Epithelial cell of esophagus (primary cell): ENCODE measurements around the gene FSTL4.
A peak's percentile ranks its signal among the peaks of the same experiment; 100 is the strongest.
"Not testable (repeated sequence)": the region's sequence is repeated elsewhere in the genome, so short reads cannot be mapped to it uniquely, and the experiment has no call there.

Source experiments
- DNase-seq: peaks from one replicate; pipeline ENCODE4 v3.0.0; 2010; ENCODE audit warnings: low read depth
- H3K4me3 ChIP-seq: 2 replicates; pipeline ENCODE4 v1.5.1; 2011; ENCODE audit warnings: mild to moderate bottlenecking, low read length, control low read depth
- TF ChIP-seq, protein P1 (sequence below): IDR thresholded peaks from 2 replicates; pipeline ENCODE4 v1.5.1; 2011; ENCODE audit warnings: low read depth, mild to moderate bottlenecking, low read length, control low read depth, inconsistent platforms; ENCODE audit not compliant: insufficient read depth; ENCODE audit errors: missing control alignments

The FSTL4 gene

DNA sequence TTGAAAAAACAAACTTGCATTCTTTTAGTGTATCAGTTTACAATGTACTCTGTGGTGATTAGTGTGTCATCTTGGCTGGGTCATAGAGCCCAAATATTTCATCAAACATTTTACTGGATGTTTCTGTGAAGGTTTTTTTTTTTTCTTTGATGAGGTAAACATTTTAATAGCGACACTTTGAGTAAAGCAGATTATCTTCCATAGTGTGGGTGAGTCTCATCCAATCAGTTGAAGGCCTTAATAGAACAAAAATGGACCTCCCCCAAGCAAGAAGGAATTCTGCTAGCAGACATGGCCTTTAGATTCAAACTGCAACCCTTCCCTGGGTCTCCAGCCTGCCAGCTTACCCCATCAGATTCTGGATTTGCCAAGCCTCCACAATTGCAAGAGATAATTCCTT, 72.5 kb downstream of the FSTL4 start:
- TF ChIP-seq, protein P1, sequence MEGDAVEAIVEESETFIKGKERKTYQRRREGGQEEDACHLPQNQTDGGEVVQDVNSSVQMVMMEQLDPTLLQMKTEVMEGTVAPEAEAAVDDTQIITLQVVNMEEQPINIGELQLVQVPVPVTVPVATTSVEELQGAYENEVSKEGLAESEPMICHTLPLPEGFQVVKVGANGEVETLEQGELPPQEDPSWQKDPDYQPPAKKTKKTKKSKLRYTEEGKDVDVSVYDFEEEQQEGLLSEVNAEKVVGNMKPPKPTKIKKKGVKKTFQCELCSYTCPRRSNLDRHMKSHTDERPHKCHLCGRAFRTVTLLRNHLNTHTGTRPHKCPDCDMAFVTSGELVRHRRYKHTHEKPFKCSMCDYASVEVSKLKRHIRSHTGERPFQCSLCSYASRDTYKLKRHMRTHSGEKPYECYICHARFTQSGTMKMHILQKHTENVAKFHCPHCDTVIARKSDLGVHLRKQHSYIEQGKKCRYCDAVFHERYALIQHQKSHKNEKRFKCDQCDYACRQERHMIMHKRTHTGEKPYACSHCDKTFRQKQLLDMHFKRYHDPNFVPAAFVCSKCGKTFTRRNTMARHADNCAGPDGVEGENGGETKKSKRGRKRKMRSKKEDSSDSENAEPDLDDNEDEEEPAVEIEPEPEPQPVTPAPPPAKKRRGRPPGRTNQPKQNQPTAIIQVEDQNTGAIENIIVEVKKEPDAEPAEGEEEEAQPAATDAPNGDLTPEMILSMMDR, result no peak
- no peak for DNase-seq
- H3K4me3 ChIP-seq, result no peak overlapping the region

DNA sequence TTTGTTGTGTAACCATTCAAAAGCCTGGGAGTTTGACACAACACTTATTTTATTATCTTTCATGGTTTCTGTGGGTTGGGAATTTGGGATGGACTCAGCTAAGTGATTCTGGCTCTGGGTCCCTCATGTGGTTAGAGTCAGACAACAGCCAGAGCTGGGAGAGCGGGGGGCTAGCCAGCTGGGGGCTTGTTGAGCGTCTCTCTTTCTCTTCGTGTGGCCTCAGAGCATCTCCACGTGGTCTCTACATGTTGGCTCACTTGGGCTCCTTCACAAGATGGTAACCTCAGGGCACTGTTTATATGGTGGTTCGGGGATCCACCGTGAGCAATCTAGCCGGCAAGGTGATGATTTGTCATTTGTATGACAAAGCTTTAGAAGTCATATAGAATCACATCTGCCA, 73.6 kb downstream of the FSTL4 start:
- H3K4me3 ChIP-seq, result no peak overlapping the region
- TF ChIP-seq, protein P1, result no peak
- no peak for DNase-seq

DNA sequence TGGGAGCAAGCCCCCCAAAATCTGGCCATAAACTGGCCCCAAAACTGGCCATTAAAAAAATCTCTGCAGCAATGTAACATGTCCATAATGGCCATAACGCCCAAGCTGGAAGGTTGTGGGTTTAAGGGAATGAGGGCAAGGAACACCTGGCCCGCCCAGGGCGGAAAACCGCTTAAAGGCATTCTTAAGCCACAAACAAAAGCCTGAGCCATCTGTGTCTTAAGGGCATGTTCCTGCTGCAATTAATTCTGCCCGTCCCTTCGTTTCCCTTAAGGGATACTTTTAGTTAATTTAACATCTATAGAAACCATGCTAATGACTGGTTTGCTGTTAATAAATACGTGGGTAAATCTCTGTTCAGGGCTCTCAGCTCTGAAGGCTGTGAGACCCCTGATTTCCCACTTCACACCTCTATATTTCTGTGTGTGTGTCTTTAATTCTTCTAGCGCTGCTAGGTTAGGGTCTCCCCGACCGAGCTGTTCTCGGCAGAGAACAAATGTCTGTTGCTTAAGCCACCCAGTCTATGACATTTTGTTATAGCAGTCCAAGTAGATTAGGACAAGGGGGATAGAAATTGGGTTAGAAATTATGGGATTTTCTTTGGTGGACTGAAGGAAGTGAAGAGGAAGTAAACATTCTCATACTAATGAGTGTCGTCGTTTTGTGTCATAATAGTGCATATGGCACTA, 77.0 kb downstream of the FSTL4 start:
- not testable (repeated sequence) for DNase-seq, H3K4me3 ChIP-seq

DNA sequence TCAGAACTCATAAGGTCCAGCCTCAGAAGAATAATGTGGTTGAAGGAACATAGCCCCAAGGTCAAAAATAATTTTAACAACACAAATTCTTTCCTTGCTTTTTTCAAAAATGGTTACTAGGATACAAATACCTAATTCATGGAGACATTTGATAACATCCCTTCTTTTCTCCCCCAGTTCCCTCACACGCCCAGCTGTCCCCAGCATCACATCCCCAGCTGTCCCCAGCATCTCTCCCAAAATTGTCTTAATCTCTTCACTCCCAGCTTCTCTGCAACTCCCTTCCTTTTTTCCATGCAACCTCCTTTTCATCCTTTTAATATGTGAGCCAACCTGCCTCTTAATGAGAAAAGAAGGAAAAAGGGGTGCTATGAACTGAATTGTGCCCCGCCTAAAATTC, 77.8 kb downstream of the FSTL4 start:
- TF ChIP-seq, protein P1, result no peak
- no peak for DNase-seq
- no peak overlapping the region for H3K4me3 ChIP-seq

DNA sequence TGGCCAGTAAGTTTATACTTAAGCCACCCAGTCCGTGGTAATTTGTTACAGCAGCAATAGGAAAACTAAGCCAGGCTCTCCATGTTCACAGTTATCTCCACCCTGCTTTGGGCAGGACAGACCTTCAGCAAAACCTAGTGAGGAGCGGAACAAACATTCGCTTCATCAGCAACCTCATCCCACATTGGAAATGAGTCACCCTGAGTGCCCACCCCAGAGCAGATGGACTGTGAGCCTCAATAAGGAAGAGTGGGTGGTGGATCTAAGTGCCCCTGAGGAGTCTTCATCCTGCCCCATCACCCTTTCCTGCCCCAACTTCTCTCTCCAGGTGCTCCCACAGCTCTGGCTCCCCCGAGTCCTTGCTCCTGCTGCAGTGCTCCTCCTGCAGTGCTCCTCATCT, 78.8 kb downstream of the FSTL4 start:
- TF ChIP-seq, protein P1, result no peak
- DNase-seq, result no peak
- H3K4me3 ChIP-seq, result no peak overlapping the region

DNA sequence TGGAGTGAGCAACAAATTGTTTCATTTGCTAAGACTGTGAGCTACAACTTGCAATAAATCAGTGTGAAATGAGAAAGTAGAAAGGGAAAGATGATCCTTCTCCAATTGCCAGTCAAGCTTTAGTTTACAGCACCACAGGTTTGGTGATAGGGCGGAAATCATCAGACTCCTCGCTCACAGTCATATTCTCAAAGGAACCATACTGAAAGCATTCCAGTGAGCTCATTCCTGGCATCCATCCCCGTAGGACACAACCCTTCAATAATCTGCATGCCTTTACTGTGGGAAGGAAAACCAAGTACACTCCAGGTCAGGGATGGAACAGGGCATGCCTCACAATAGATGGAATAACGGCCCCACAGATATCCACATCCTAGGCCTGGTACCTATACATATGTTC, 80.7 kb downstream of the FSTL4 start:
- peak; percentile 7 for DNase-seq
- TF ChIP-seq, protein P1, result no peak
- no peak overlapping the region for H3K4me3 ChIP-seq

DNA sequence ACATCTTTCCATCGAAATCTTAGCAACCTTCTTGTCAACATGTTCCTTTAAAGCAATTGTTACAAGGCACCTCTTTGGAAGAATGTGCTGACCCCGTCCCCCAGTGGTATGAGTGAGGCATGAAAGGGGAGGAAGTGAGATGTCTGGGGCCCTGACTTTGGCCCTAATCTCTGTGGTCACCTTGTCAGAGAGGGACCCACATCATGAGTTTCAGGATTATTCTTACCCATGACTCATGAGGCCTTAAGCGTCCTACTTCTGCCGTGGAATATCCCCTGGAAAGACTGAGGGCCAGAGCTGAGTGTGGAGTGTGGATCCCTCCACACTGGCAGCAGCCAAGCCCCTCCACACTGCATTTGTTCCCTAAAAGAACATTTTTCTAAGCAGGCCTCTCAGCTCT, 81.2 kb downstream of the FSTL4 start:
- TF ChIP-seq, protein P1, result no peak
- no peak overlapping the region for H3K4me3 ChIP-seq
- DNase-seq, result no peak

- TF ChIP-seq, protein P1, result no peak
- H3K4me3 ChIP-seq, result no peak overlapping the region
- DNase-seq, result no peak
These were observed 82.1 kb downstream of the FSTL4 start for GRCh38 chr5:133530270-133530669.
